GM12875 (cell line): ENCODE measurements around the gene TMEM121.

Source experiments
- H3K4me3 ChIP-seq: one replicate; pipeline ENCODE4 v1.5.1; 2011; ENCODE audit warnings: low read depth, low read length, control low read depth
- CTCF ChIP-seq: IDR thresholded peaks from 2 replicates; pipeline ENCODE4 v1.5.1; 2011; ENCODE audit warnings: low read depth, mild to moderate bottlenecking, control low read depth, inconsistent platforms, low read length, moderate library complexity, borderline replicate concordance; ENCODE audit not compliant: insufficient read depth

Gene TMEM121

GRCh38 chr14:105525861-105526775 is at the start of gene TMEM121:
TSS of gene TMEM121 (plus strand) at chr14:105526583. CDS start at chr14:105528835, 2,252 bp downstream.
- H3K4me3 ChIP-seq, result no peak within 1 kb of the TSS
- TF ChIP-seq CTCF, result no peak

GRCh38 chr14:105476831-105477659 is 49.3 kb upstream of the TMEM121 start:
- no peak for TF ChIP-seq CTCF
- no peak overlapping the region for H3K4me3 ChIP-seq

- TF ChIP-seq CTCF, result no peak
- H3K4me3 ChIP-seq, result no peak overlapping the region
Observed at GRCh38 chr14:105477660-105478397, 48.6 kb upstream of the TMEM121 start.

- no peak overlapping the region for H3K4me3 ChIP-seq
- TF ChIP-seq CTCF, result no peak
Observed at GRCh38 chr14:105478398-105479251, 47.8 kb upstream of the TMEM121 start.

GRCh38 chr14:105479431-105480158 is 46.8 kb upstream of the TMEM121 start:
- H3K4me3 ChIP-seq, result no peak overlapping the region
- no peak for TF ChIP-seq CTCF
